Measurements from ENCODE around the gene PYGB.

The PYGB gene

GRCh38 chr20:25271486-25272222, 23.8 kb downstream of the PYGB start:
- no peak for DNase-seq

GRCh38 chr20:25272223-25273000, 24.5 kb downstream of the PYGB start:
- DNase-seq = no peak

DNA sequence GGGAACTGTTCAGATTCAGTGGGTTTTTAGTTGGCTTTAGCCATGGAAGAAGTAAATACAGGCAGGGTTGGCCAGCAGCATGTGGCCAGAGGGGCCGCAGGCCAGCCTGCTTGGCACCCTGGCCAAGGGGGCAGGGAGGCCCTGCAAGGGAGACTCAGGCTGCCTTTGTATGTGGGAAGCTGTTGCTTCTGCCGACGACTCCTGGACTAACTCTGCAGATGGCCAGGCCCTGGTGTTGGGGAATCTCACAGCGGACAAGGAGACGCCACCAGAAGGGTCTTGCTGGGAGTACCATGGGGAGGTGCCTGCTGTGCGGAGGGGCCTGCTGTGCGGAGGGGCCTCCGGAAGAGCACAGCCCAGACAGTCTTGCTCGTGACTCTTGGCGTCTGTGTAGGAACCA, 25.2 kb downstream of the PYGB start:
- DNase-seq = no peak

DNA sequence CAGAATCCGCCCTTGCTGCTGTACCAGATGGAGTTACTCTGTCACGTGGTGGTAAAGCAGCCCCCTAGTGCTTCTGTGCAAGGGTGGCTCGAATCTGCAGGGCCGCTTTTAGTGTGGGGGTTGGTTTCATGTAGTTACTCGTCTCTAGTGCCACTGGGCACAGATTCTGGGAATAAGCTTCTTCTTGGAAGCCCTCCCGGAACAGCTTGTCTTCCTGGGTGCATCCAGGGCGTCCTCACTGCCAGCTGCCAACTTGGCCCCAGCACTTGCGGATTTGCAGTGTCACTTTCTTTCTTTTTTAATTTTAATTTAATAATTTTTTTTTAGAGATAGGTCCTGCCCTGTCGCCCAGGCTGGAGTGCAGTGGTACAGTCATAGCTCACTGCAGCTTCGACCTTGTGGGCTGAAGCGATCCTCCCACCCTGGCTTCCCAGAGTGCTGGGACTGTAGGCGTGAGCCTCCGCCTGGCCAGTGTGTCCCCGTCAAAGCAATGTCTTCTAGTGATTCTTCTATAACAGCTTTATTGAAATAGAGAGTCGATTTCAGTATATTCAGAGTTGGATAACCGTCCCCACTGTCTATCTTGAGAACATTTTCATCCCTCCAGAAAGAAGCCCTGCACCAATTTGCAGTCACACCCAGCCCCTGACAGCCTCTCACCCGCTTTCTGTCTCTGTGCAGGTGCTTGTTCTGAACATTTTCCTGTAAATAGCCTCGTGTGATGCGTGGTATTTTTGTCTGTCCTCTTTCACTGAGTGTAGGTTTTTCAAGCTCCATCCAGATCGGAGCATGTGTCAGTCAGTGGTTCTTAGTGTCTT, 25.9 kb downstream of the PYGB start:
- DNase-seq = no peak

DNA sequence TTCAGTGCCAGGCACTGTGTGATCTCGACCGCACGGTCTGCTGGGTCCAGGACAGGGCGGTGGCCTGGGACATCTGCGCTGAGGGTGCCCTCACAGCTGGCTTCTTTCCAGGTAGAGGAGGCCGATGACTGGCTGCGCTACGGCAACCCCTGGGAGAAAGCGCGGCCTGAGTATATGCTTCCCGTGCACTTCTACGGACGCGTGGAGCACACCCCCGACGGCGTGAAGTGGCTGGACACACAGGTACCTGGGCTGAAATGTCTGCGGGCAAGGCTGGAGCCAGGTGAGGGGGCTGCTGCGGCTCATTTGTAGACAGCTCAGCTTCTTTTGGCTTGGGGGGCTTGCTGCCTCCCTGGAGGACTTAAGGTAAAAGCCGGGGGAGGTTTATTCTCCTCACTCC, 26.6 kb downstream of the PYGB start:
- no peak for DNase-seq

DNA sequence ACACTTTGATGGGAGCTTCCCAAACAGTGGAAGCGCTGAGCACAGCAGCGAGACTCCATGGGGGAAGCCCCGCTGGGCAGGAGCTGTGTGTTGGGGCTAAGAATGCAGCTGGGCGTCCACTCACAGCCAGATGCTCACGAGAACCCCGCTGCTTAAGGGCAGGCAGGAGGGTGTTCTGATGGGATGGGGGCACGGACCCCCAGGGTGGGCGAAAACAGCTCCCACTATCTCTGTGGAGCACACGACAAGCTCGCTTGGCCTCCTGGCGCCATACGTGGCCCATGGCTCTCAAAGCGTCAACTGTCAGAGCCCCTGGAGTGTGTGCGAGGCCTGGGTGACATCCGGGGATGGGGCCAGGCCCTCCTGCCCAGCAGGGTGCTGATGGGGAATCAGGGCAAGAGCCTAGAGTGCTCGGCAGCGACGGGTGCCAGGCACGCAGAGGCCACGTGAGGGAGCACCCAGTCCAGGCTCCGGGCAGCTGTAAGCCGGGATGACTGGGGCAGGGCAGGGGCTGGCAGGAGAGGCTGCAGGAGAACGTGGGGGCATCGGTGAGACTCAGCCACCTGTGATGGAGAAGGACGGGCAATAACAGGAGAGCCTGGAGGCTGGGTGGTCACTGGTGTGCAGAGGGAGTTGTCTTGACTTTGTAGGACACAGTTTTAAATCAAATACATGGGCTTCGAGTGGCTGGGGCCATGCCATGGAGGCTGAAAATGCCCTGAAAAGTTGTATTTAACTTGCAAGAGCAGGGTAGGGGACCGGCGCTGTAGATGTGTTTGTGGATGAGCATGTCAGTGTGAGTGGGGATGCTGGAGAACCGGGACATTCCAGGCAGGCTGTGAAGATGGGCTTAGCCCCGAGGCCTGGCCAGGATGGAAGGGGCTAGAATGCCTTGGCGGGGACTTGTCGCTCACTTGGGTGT, 27.3 kb downstream of the PYGB start:
- no peak for DNase-seq

DNA sequence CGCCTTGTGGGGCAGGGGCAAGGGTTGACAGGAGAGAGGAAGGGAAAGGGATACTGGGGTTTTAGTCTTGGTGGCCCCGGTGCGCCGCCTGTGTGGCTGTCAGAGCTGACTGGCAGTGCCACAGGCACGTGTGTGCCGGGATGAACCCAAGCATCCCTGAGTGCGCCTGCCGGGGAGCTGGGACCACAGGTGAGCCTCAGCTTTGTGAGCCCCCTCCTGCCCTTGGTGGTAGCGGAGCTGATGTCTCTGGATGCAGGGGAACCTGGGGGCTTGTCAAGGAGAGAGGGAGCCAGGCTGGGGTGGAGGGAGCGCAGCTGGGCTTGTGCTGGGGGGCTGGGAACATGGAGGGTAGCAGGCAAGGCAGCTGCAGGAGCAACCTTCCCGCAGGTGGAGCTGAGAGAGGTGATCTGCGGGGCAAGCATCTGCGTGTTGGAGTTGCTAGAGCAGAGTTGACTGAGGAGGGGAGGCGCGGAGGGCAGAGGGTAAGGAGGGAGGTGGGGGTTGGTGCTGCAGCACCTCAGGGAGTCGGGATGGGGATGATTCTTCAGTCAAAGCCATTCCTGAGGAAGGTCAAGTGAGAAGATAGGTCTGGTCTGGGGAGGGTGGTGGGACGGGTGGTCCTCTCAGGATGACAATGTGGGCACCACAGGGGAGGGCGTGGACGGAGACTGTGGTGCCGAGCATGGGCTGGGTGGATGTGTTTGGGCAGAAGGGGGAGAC, 28.1 kb downstream of the PYGB start:
- DNase-seq = no peak

GRCh38 chr20:25276533-25277050, 28.7 kb downstream of the PYGB start:
- no peak for DNase-seq

DNA sequence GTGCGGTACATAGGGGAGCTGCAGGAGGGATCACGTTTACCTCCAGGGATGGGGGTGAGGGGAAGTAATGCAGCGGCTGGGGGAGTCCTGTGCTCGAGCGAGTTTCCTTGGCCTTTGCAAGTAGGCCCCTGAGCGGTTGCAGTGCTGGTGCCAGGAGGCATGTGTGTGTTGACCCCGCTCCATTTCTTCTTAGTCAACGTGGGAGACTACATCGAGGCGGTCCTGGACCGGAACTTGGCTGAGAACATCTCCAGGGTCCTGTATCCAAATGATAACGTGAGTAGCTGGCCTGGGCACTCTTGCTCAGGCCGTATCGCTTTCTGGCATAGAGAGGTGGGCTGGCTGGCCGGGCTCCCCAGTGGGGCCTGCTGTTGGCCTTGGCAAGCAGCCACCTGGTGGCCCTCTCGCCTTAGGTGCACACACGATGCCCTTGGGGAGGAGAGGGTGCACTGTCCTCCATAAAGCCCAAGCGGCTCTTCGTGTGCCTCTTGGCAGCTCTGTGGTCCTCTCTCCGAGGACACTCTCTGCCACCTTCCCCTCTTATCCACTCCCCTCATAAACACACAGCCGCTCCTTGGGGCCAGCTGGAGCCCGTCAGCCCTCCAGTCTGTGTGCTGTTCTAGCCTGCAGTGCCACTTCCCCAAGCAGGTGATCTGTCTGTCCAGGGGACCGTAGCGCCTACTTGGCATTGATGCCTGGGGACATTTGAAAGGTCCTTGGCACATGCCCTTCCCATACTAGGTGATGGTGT, 29.3 kb downstream of the PYGB start:
- DNase-seq = no peak

DNA sequence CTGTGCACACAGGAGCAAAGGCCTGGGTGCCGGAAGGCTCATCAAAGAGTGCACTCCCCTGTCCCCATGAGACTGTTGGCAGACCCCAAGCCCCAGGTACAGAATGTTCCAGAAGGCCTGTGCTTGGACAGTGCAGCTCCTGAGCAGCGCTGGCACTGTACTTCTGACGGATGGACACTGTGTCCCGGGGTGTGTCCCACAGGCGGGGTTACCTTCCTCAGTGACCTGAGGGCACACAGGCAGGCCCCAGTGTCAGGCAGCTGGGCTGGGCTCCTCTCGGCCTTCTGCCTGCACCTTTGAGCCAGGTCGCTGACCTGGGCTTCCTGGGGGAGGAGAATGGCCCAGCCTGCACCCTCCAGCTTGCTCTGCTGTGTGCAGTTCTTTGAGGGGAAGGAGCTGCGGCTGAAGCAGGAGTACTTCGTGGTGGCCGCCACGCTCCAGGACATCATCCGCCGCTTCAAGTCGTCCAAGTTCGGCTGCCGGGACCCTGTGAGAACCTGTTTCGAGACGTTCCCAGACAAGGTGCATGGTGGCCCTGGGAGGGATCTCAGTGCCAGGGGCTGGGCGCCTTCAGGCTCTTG, 30.1 kb downstream of the PYGB start:
- DNase-seq = no peak

- no peak for DNase-seq
Measured at GRCh38 chr20:25278636-25279361, 30.9 kb downstream of the PYGB start.

DNA sequence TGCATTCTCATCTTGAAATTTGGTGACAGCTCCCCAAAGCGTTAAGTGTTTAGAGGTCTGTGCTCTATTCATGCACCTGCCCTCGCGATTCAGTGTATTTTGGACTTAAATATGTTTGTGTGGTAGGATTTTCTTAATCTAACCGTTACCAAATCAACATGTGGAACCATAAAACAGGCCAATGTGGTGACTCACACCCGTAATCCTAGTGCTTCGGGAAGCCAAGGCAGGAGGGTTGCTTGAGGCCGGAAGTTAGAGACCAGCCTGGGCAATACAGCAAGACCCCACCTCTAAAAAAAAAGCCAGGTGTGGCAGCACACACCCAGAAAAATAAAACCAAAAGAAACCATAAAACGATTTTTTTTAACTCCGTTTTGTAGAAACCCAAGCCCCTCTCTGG, 31.5 kb downstream of the PYGB start:
- DNase-seq = no peak

DNA sequence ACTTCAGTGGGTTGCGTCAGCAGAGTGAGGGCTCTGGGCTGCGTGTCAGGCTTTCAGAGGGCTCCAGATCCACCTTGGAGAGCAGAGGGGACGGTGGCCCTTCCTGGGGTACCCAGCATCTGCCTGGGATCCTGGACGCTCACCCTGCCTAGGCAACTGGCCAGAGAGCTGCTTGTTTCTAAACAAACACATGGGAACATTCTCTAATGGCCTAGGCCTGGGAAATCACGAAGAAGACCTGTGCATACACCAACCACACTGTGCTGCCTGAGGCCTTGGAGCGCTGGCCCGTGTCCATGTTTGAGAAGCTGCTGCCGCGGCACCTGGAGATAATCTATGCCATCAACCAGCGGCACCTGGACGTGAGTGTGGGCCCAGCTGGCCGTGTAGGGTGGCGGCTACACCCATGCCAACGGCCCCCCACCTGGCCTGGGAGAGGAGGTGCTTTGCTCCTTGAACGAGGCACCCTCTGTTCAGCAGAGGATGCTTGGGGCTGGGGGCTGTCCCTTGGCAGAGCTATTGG, 32.2 kb downstream of the PYGB start:
- DNase-seq = peak; percentile 81

GRCh38 chr20:25280574-25281535, 33.0 kb downstream of the PYGB start:
- no peak for DNase-seq

DNA sequence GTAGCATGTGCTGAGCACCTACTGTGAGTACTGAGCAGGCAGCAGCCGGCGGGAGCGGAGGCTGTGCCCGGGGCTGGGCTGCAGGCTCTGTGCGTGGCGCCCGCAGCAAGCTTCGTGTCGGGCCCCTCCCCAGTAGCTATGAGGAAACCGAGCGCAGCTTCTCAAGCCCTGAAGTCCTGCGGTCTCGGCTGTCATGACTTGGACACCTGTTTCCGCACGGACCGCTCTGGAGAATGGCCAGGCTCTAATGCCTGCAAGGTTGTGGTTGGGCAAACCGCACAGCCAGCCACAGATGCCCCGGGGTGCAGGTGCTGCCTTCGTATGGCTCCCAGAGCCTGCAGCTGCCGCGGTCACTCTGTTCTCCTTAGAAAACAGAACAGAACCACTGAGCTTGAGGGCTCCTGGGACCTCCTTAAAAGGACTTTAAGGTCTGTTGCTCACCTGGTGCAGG, 33.7 kb downstream of the PYGB start:
- peak; percentile 84 for DNase-seq

GRCh38 chr20:25282034-25282781, 34.3 kb downstream of the PYGB start:
- peak; percentile 53 for DNase-seq

DNA sequence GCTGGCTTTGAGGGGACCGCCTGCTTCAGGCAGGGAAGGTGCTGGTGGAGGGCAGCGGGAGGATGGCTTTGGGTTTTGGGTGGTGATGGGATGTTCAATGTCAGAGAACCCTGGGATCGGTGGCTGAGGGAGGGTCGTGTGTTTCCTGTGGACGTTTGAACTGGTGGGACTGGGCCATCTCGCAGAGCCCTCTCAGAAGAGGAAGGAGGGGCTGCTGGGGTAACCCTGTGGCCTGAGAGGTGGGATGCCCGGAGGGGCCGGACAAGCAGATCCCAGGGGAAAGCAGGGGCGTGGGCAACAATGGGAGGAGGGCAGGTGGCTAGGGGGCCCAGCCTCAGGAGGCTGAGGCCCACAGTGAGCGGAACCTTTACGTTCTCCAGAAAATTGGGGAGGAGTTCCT, 34.9 kb downstream of the PYGB start:
- DNase-seq = no peak
